ENCODE measurements around the gene MICU1. TPM values are rescaled to one million over a fixed set of nuclear protein-coding genes. Genes with fewer than 3 reads are reported as not detected.

Gene MICU1
- total and polyA plus RNA-seq, 10 of the 15 experiments (the other 5 are each of a cell fraction or from before 2014, with no cell fraction given), result 18.2 to 36.4 (median 22.2) TPM

DNA sequence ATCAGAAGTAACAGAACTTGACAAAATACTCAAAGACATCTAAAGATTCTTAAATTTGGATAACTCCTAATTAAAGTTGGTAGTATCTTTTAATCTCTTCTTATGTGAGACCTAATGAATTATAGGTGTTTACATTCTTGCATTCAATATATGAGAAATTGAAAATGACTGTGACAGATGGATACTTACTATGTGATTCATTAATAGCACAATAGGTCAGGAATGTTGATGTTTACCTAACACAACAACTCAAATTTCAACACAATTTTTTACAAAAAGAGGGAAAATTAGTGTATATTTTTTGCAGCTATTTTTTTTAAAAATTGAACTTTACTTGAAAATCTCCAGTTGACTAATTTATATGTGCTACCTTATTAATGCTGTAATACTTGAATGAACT is 34.3 kb upstream of the MICU1 start:
- no peak for FAIRE-seq
- no peak for TF ChIP-seq PML (IDR thresholded peaks at IDR 0.05; ENCODE audit: low read length)
- no peak for TF ChIP-seq SIN3A (IDR thresholded peaks at IDR 0.05; ENCODE audit: low read depth, low read length)
- TF ChIP-seq IRF4 (IDR thresholded peaks at IDR 0.05; ENCODE audit: low read depth, low read length), result no peak
- TF ChIP-seq, protein P1, sequence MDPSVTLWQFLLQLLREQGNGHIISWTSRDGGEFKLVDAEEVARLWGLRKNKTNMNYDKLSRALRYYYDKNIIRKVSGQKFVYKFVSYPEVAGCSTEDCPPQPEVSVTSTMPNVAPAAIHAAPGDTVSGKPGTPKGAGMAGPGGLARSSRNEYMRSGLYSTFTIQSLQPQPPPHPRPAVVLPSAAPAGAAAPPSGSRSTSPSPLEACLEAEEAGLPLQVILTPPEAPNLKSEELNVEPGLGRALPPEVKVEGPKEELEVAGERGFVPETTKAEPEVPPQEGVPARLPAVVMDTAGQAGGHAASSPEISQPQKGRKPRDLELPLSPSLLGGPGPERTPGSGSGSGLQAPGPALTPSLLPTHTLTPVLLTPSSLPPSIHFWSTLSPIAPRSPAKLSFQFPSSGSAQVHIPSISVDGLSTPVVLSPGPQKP (IDR thresholded peaks at IDR 0.05; ENCODE audit: low read depth, low read length), result no peak
- TF ChIP-seq YBX1 (IDR thresholded peaks at IDR 0.05), result no peak
- TF ChIP-seq, protein P2, sequence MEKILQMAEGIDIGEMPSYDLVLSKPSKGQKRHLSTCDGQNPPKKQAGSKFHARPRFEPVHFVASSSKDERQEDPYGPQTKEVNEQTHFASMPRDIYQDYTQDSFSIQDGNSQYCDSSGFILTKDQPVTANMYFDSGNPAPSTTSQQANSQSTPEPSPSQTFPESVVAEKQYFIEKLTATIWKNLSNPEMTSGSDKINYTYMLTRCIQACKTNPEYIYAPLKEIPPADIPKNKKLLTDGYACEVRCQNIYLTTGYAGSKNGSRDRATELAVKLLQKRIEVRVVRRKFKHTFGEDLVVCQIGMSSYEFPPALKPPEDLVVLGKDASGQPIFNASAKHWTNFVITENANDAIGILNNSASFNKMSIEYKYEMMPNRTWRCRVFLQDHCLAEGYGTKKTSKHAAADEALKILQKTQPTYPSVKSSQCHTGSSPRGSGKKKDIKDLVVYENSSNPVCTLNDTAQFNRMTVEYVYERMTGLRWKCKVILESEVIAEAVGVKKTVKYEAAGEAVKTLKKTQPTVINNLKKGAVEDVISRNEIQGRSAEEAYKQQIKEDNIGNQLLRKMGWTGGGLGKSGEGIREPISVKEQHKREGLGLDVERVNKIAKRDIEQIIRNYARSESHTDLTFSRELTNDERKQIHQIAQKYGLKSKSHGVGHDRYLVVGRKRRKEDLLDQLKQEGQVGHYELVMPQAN (conservative IDR thresholded peaks at IDR 0.05), result no peak
- TF ChIP-seq CHD4 (IDR thresholded peaks at IDR 0.05), result no peak
- TF ChIP-seq POLR2AphosphoS5 (IDR thresholded peaks at IDR 0.05; ENCODE audit: low read length), result no peak
- TF ChIP-seq MEF2B (IDR thresholded peaks at IDR 0.05; ENCODE audit: partially characterized antibody, poor library complexity, severe bottlenecking), result no peak
- TF ChIP-seq LARP7 (IDR thresholded peaks at IDR 0.05), result no peak
- TF ChIP-seq TCF7 (IDR thresholded peaks at IDR 0.05; ENCODE audit: borderline replicate concordance), result no peak
- no peak for TF ChIP-seq PAX8 (IDR thresholded peaks at IDR 0.05)
- no peak for TF ChIP-seq IKZF2 (IDR thresholded peaks at IDR 0.05)
- TF ChIP-seq FOXK2 (IDR thresholded peaks at IDR 0.05), result no peak
- no peak for TF ChIP-seq TBL1XR1 (IDR thresholded peaks at IDR 0.05; ENCODE audit: low read depth, low read length)
- no peak for TF ChIP-seq ATF7 (IDR thresholded peaks at IDR 0.05; ENCODE audit: low read depth)
- no peak for TF ChIP-seq BACH1 (IDR thresholded peaks at IDR 0.05; ENCODE audit: borderline replicate concordance)
- TF ChIP-seq, protein P3, sequence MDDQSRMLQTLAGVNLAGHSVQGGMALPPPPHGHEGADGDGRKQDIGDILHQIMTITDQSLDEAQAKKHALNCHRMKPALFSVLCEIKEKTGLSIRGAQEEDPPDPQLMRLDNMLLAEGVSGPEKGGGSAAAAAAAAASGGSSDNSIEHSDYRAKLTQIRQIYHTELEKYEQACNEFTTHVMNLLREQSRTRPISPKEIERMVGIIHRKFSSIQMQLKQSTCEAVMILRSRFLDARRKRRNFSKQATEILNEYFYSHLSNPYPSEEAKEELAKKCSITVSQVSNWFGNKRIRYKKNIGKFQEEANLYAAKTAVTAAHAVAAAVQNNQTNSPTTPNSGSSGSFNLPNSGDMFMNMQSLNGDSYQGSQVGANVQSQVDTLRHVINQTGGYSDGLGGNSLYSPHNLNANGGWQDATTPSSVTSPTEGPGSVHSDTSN (IDR thresholded peaks at IDR 0.05; ENCODE audit: insufficient replicate concordance, low read depth, low read length), result no peak
- no peak for TF ChIP-seq ESRRA (IDR thresholded peaks at IDR 0.05; ENCODE audit: low read length)
- H3K4me1 ChIP-seq (ENCODE audit: control insufficient read depth, insufficient read depth, low read length), result no peaks in the 10 kb centered on the region
- no peaks in the 10 kb centered on the region for H3K27me3 ChIP-seq (replicated peaks in 1 of 2; ENCODE audit: control insufficient read depth in 2 of 2, insufficient read depth in 2 of 2, low read length in 1 of 2)
- H3K9me3 ChIP-seq (replicated peaks; ENCODE audit: control insufficient read depth, insufficient read depth, low read length), result no peaks in the 10 kb centered on the region
- no TSS peak for BruUV-seq (replicated peaks)
- no peak for ATAC-seq
- no peak for DNase-seq (ENCODE audit: low read depth, low spot score)
- ChIA-PET CTCF (no interaction called here), POLR2A (interaction anchor here (0.6 to 0.7 kb wide), 3 partner anchors 10 to 385 kb away, joined by 3 to 11 read pairs (median 5); no protein-coding TSS in a partner anchor), SMC1A (ENCODE audit: uncharacterized antibody, unreplicated experiment) (interaction anchor here (1.2 kb wide), 1 partner anchor 17 kb away, joined by 5 read pairs; no protein-coding TSS in a partner anchor), RAD21 (ENCODE audit: unreplicated experiment) (interaction anchor here (1.9 kb wide), 1 partner anchor 216 kb away, joined by 4 read pairs; no protein-coding TSS in a partner anchor)
- no peak overlapping the region for H3K27ac ChIP-seq (ENCODE audit: control insufficient read depth, insufficient read depth)
- H3K4me3 ChIP-seq, result no peak overlapping the region
- H3K9ac ChIP-seq (ENCODE audit: control insufficient read depth, insufficient read depth, low read length), result no peak overlapping the region
- no peak overlapping the region for H3K4me2 ChIP-seq (ENCODE audit: control insufficient read depth, insufficient read depth)
- no peaks in the 10 kb centered on the region for H4K20me1 ChIP-seq (ENCODE audit: control insufficient read depth, insufficient read depth)
- H3K36me3 ChIP-seq (ENCODE audit: control insufficient read depth in 2 of 2, insufficient read depth in 2 of 2, low read length in 1 of 2), result no peaks in the 10 kb centered on the region
- no peak overlapping the region for H2AFZ ChIP-seq (ENCODE audit: control insufficient read depth, low read depth, low read length)
- H3K79me2 ChIP-seq (ENCODE audit: control insufficient read depth, insufficient read depth, low read length), result no peaks in the 10 kb centered on the region
- intact Hi-C loops (cut with micrococcal nuclease; ENCODE audit: unreplicated experiment), result no loop called here
- in situ Hi-C loops (cut with MboI), result no loop called here

Measured in GM12878 (cell line).